GM10248 (cell line): Measurements from ENCODE around the gene PDE3A.

Source experiments
- CTCF ChIA-PET: fragments of 300-600 bp; sonication (Branson Sonifier 250); formaldehyde crosslinking; extraction: SDS; loops from one replicate; lab custom pipeline; 2021; ENCODE audit warnings: antibody characterized with exemption; lab: Yijun Ruan, JAX
- POLR2A ChIA-PET: fragments of 350-650 bp; sonication (Branson Sonifier 250); formaldehyde crosslinking; extraction: SDS; loops from one replicate; lab custom pipeline; 2020; ENCODE audit warnings: antibody characterized with exemption; lab: Yijun Ruan, JAX
- DNase-seq: peaks from one replicate; pipeline ENCODE4 v3.0.0; 2012; ENCODE audit errors: extremely low spot score
- TF ChIP-seq, protein P1 (sequence below): IDR thresholded peaks from 2 replicates; pipeline ENCODE4 v1.5.1; 2012; ENCODE audit warnings: mild to moderate bottlenecking, low read depth; ENCODE audit errors: extremely low read depth, missing control alignments, control extremely low read depth

Gene PDE3A

DNA sequence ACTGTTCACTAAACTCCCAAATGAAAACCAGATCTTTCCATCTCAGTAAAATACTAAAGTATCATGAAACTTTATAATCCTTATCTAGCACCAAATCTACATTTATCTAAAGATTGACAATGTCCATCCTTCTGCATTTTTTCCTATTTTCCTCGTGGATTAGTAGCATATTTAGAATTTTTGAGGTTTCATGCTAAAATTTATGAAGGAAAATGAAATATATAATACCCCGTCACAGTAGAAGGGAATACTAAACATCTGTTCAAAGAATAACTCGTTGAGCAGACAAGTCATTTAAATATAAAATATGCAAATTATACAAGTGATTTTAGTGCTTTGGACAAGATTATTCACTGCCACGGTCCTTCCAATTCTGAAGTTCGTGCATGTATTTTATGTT lies 204.1 kb downstream of the PDE3A start:
- CTCF ChIA-PET: no interaction called here
- TF ChIP-seq, protein P1, sequence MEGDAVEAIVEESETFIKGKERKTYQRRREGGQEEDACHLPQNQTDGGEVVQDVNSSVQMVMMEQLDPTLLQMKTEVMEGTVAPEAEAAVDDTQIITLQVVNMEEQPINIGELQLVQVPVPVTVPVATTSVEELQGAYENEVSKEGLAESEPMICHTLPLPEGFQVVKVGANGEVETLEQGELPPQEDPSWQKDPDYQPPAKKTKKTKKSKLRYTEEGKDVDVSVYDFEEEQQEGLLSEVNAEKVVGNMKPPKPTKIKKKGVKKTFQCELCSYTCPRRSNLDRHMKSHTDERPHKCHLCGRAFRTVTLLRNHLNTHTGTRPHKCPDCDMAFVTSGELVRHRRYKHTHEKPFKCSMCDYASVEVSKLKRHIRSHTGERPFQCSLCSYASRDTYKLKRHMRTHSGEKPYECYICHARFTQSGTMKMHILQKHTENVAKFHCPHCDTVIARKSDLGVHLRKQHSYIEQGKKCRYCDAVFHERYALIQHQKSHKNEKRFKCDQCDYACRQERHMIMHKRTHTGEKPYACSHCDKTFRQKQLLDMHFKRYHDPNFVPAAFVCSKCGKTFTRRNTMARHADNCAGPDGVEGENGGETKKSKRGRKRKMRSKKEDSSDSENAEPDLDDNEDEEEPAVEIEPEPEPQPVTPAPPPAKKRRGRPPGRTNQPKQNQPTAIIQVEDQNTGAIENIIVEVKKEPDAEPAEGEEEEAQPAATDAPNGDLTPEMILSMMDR: no peak
- DNase-seq: no peak
- POLR2A ChIA-PET: no interaction called here

DNA sequence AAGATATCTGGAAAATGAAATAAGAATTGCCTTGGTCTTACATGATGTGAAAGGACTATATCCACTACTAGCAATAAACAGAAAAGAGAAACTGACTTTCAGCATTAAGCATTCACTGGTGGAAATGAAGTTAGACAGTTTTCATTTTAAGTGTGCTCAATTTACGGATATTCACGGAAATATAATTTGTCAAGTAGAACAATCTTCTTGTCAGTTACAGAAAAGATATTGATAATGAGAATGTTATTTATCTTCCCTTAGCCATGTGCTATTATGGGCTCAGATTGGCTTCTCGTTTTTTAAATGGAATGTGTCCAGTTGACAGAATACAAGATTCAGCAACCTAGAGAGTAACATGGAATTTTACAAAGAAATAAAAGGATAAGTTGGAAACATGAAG lies 208.2 kb downstream of the PDE3A start:
- CTCF ChIA-PET: interaction anchor here (0.9 kb wide), 1 partner anchor 34 kb away, joined by 3 read pairs; no protein-coding TSS in a partner anchor
- TF ChIP-seq, protein P1: no peak

DNA sequence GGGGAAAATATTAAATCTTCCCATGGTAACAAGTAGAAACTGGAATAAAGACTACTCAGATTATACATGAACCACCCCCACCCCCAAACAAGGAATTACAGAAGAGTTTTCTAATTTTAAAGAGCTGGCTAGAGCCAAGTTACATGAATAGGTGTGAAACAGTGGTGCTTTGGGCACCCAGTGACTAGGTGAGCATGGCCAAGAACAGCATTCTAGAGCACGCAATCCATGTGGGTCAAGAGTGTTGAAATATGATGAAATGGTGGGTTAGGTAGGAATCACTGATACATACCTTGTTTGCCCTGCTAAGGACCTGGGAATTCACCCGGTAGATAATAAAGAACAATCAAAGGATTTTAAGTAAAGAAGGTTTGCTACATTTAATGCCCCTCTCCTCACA lies 208.7 kb downstream of the PDE3A start:
- TF ChIP-seq, protein P1: no peak
- CTCF ChIA-PET: interaction anchor here (0.8 to 0.9 kb wide), 2 partner anchors 9 to 34 kb away, joined by 3 read pairs; no protein-coding TSS in a partner anchor
- POLR2A ChIA-PET: no interaction called here
- DNase-seq: no peak

More for the DNA sequence above, 208.2 kb downstream of the PDE3A start:
- no peak for DNase-seq
- POLR2A ChIA-PET: no interaction called here

- TF ChIP-seq, protein P1: no peak
- DNase-seq: no peak
- ChIA-PET POLR2A (no interaction called here), CTCF (interaction anchor here (0.8 to 2.1 kb wide), 2 partner anchors 8 kb away, joined by 3 to 5 read pairs; no protein-coding TSS in a partner anchor)
These were observed 209.8 kb downstream of the PDE3A start for GRCh38 chr12:20578142-20578541.

GRCh38 chr12:20585055-20585625 lies 216.8 kb downstream of the PDE3A start:
- TF ChIP-seq, protein P1: no peak
- DNase-seq: no peak
- POLR2A ChIA-PET: no interaction called here
- CTCF ChIA-PET: interaction anchor here (0.9 kb wide), 1 partner anchor 9 kb away, joined by 4 read pairs; no protein-coding TSS in a partner anchor

DNA sequence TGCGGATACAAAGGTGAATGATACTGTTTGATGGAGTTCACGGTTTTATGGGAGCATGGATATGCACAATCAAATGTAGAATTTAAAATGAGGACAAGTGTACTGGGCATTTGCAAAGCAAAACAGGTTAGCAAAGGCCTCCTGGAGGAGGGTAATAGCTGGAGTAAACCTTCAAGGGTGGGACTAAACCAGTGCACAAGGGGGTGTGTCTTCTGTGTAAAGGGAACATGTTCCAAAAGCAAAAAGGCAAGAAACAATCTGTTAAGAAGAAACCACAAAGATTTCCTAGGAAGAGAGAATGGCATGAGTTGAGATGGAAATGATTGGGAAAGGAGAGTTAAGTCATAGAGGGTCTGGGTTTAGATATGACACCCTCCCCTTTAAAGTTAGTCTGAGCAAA lies 217.6 kb downstream of the PDE3A start:
- ChIA-PET POLR2A (no interaction called here), CTCF (interaction anchor here (0.7 to 1.3 kb wide), 2 partner anchors 8 to 30 kb away, joined by 3 read pairs; no protein-coding TSS in a partner anchor)
- TF ChIP-seq, protein P1: no peak
- no peak for DNase-seq
